B cell (primary cell): ENCODE measurements around the gene DZIP1L. TPM values are rescaled to one million over a fixed set of nuclear protein-coding genes. Genes with fewer than 3 reads are reported as not detected.

Source experiments
- ATAC-seq: fragments of 200-7000 bp; cut with Tn5 transposase; one replicate; pipeline ENCODE4 v1.10.0; 2021; ENCODE audit warnings: low read depth, mild to moderate bottlenecking, moderate number of reproducible peaks, moderate library complexity
- CTCF ChIA-PET: fragments of 350-600 bp; sonication (Branson Sonifier 250); formaldehyde crosslinking; loops from one replicate; lab custom pipeline; 2021; ENCODE audit warnings: antibody characterized with exemption, inconsistent platforms; lab: Charles Lee
- POLR2A ChIA-PET: fragments of 350-600 bp; sonication (Branson Sonifier 250); formaldehyde crosslinking; loops from one replicate; lab custom pipeline; 2021; ENCODE audit warnings: antibody characterized with exemption; lab: Charles Lee
- DNase-seq: peaks from one replicate; pipeline ENCODE4 v3.0.0; 2013
- H2AFZ ChIP-seq: 2 replicates; pipeline ENCODE4 v1.6.1; 2012; ENCODE audit warnings: mild to moderate bottlenecking, low read depth, low read length; ENCODE audit not compliant: insufficient read depth, poor library complexity, severe bottlenecking
- H3K27ac ChIP-seq, 2 donors: 1 replicate in 1 of 2; 2 replicates in 1 of 2; pipeline ENCODE4 v1.5.1; 2012 to 2013; ENCODE audit warnings: low read length in 2 of 2, mild to moderate bottlenecking in 2 of 2, moderate library complexity in 1 of 2
- H3K27me3 ChIP-seq, 4 experiments: fragments of 200-600 bp in 1 of 4; sonication (generic) in 1 of 4; replicated peaks in 1 of 4; 1 replicate in 2 of 4; 2 replicates in 2 of 4; pipeline versions ENCODE4 v1.6.1 to v1.7.0; 2013 to 2016; ENCODE audit warnings: low read length in 3 of 4, mild to moderate bottlenecking in 2 of 4, mixed read lengths in 1 of 4, moderate library complexity in 1 of 4; ENCODE audit not compliant: insufficient read depth in 4 of 4, control insufficient read depth in 3 of 4; ENCODE audit errors: control extremely low read depth in 1 of 4
- H3K36me3 ChIP-seq, 2 experiments: replicated peaks in 1 of 2; 1 replicate in 1 of 2; 2 replicates in 1 of 2; pipeline versions ENCODE4 v1.6.1 to v1.7.1; 2013; ENCODE audit warnings: low read length in 1 of 2; ENCODE audit not compliant: insufficient read depth in 2 of 2, control insufficient read depth in 1 of 2; ENCODE audit errors: control extremely low read depth in 1 of 2, extremely low read depth in 1 of 2
- H3K4me1 ChIP-seq, 2 donors: fragments of 200-600 bp in 1 of 2; sonication (generic) in 1 of 2; 1 replicate in 1 of 2; 2 replicates in 1 of 2; pipeline versions ENCODE4 v1.5.1 to v1.6.1; 2013 to 2017; ENCODE audit warnings: low read length in 2 of 2; ENCODE audit not compliant: control insufficient read depth in 2 of 2, insufficient read depth in 2 of 2
- H3K4me2 ChIP-seq: replicated peaks from 2 replicates; pipeline ENCODE3; 2012; ENCODE audit warnings: mild to moderate bottlenecking, low read depth, low read length; ENCODE audit not compliant: poor library complexity, severe bottlenecking
- H3K4me3 ChIP-seq, 5 experiments: fragments of 200-600 bp in 1 of 5; sonication (generic) in 1 of 5; 1 replicate in 3 of 5; 2 replicates in 2 of 5; pipeline versions ENCODE4 v1.5.1 to v1.7.0; 2011 to 2016; ENCODE audit warnings: low read length in 4 of 5, mild to moderate bottlenecking in 4 of 5, low read depth in 2 of 5, control low read depth in 1 of 5, moderate library complexity in 1 of 5; ENCODE audit not compliant: insufficient read depth in 1 of 5; ENCODE audit errors: control extremely low read depth in 1 of 5, extremely low read depth in 1 of 5
- H3K79me2 ChIP-seq: fragments of 200-600 bp; sonication (generic); one replicate; pipeline ENCODE4 v1.6.0; 2016; ENCODE audit warnings: low read length; ENCODE audit not compliant: control insufficient read depth, insufficient read depth
- H3K9ac ChIP-seq: fragments of 200-600 bp; sonication (generic); 2 replicates; pipeline ENCODE4 v1.6.1; 2017; ENCODE audit warnings: mild to moderate bottlenecking, low read length, moderate library complexity
- H3K9me3 ChIP-seq, 3 donors: one replicate each; pipeline versions ENCODE4 v1.6.1 to v1.7.1; 2013; ENCODE audit warnings: low read length in 2 of 3; ENCODE audit not compliant: control insufficient read depth in 2 of 3, insufficient read depth in 1 of 3; ENCODE audit errors: control extremely low read depth in 1 of 3
- H4K20me1 ChIP-seq: 2 replicates; pipeline ENCODE4 v1.6.0; 2012; ENCODE audit warnings: mild to moderate bottlenecking, low read length; ENCODE audit not compliant: insufficient read depth, control insufficient read depth, poor library complexity, severe bottlenecking
- H3K27ac Mint-ChIP-seq: one replicate; pipeline ENCODE4 v1.8.0; 2021; ENCODE audit warnings: mixed read lengths
- H3K27me3 Mint-ChIP-seq: one replicate; pipeline ENCODE4 v1.8.0; 2021; ENCODE audit warnings: mixed read lengths
- H3K4me1 Mint-ChIP-seq: one replicate; pipeline ENCODE4 v1.8.0; 2021; ENCODE audit warnings: mixed read lengths
- H3K4me3 Mint-ChIP-seq: one replicate; pipeline ENCODE4 v1.8.0; 2021; ENCODE audit warnings: mixed read lengths
- H3K9me3 Mint-ChIP-seq: one replicate; pipeline ENCODE4 v1.8.0; 2022; ENCODE audit warnings: mixed read lengths; ENCODE audit not compliant: insufficient read depth
- CTCF ChIP-seq: fragments of 200-600 bp; IDR thresholded peaks from one replicate; pipeline ENCODE4 v1.8.0; 2022; ENCODE audit warnings: antibody characterized with exemption, mild to moderate bottlenecking
- EZH2 ChIP-seq: IDR thresholded peaks from 2 replicates; pipeline ENCODE4 v1.6.1; 2012; ENCODE audit warnings: borderline replicate concordance, low read depth, mild to moderate bottlenecking, moderate library complexity, low read length; ENCODE audit not compliant: insufficient read depth, poor library complexity, severe bottlenecking
- WGBS: methylation state at CpG from one replicate; pipeline ENCODE4 v1.1.5; 2013; ENCODE audit warnings: missing lambda C conversion rate; ENCODE audit not compliant: insufficient coverage; 5-methylcytosine and 5-hydroxymethylcytosine counted together
- intact Hi-C: fragments of 100-400 bp; cut with micrococcal nuclease; formaldehyde crosslinking; loops from one replicate; pipeline ENCODE4 v1.10.0; 2022
- polyA plus RNA-seq: library from polyadenylated mRNA; depleted of rRNA; stranded (reverse); fragments of >200 nt; gene quantifications from 2 replicates; pipeline ENCODE4 v1.2.3, GENCODE V29; 2012
- total RNA-seq, 2 donors: library from RNA; stranded (reverse); fragments of 120-200 nt in 1 of 2; gene quantifications; 1 replicate in 1 of 2; 2 replicates in 1 of 2; pipeline versions ENCODE4 v1.2.3 to v1.2.4, GENCODE V29; 2013 to 2022

DZIP1L gene
- total and polyA plus RNA-seq, 2 donors (not counting 1 experiment from before 2014, with no cell fraction given) = not detected

GRCh38 chr3:138031536-138031935 is 83.9 kb downstream of the DZIP1L start:
- DNase-seq (no peak), ATAC-seq (no peak)
- Histone ChIP-seq H3K79me2 (no peaks in the 10 kb centered on the region), H2AFZ (no peak overlapping the region), H3K36me3 (no peaks in the 10 kb centered on the region), H3K9ac (no peak overlapping the region), H3K4me1 (no peaks in the 10 kb centered on the region), H4K20me1 (no peaks in the 10 kb centered on the region), H3K27me3 (peaks cover 0 to 5% (median 1%) of the 10 kb centered on the region in 4 experiments), H3K4me2 (no peak overlapping the region), H3K27ac (no peak overlapping the region), H3K9me3 (no peaks in the 10 kb centered on the region), H3K4me3 (no peak overlapping the region)
- intact Hi-C loops = no loop called here
- H3K4me3 Mint-ChIP-seq = no peak overlapping the region
- H3K27me3 Mint-ChIP-seq = peaks cover 17% of the 10 kb centered on the region
- ChIA-PET POLR2A (no interaction called here), CTCF (no interaction called here)
- WGBS = no CpG with 5 or more reads among the region's 3 CpGs
- no peaks in the 10 kb centered on the region for H3K9me3 Mint-ChIP-seq
- TF ChIP-seq CTCF = no peak
- no peak for TF ChIP-seq EZH2
- no peak overlapping the region for H3K27ac Mint-ChIP-seq
- H3K4me1 Mint-ChIP-seq = no peaks in the 10 kb centered on the region

GRCh38 chr3:138030734-138031280 is 84.6 kb downstream of the DZIP1L start:
- H3K9me3 ChIP-seq = no peaks in the 10 kb centered on the region
- H3K27ac ChIP-seq = no peak overlapping the region
- Mint-ChIP-seq H3K4me3 (no peak overlapping the region), H3K27ac (no peak overlapping the region), H3K9me3 (no peaks in the 10 kb centered on the region), H3K27me3 (peaks cover 19% of the 10 kb centered on the region), H3K4me1 (no peaks in the 10 kb centered on the region)
- TF ChIP-seq EZH2 = no peak
- TF ChIP-seq CTCF = no peak
- intact Hi-C loops = no loop called here
- H3K79me2 ChIP-seq = no peaks in the 10 kb centered on the region
- H3K4me2 ChIP-seq = no peak overlapping the region
- peaks cover 0 to 5% (median 1%) of the 10 kb centered on the region in 4 experiments for H3K27me3 ChIP-seq
- POLR2A ChIA-PET = no interaction called here
- no peak overlapping the region for H2AFZ ChIP-seq
- no peaks in the 10 kb centered on the region for H3K36me3 ChIP-seq
- H3K4me1 ChIP-seq = no peaks in the 10 kb centered on the region
- ATAC-seq = no peak
- no peak overlapping the region for H3K4me3 ChIP-seq
- WGBS = 96% methylated on average over 9 of the region's 11 CpGs
- CTCF ChIA-PET = no interaction called here
- H3K9ac ChIP-seq = no peak overlapping the region
- DNase-seq = no peak
- H4K20me1 ChIP-seq = no peaks in the 10 kb centered on the region
